Neutrophil (primary cell): Measurements from ENCODE around the gene SV2C.

Source experiments
- H3K27ac ChIP-seq: fragments of 200-600 bp; sonication (generic); 2 replicates; pipeline ENCODE4 v1.5.1; 2016; ENCODE audit warnings: mild to moderate bottlenecking, moderate library complexity
- H3K27me3 ChIP-seq: fragments of 200-600 bp; sonication (generic); 2 replicates; pipeline ENCODE4 v1.6.0; 2016; ENCODE audit warnings: mild to moderate bottlenecking
- H3K36me3 ChIP-seq: fragments of 200-600 bp; sonication (generic); 2 replicates; pipeline ENCODE4 v1.5.1; 2017
- H3K4me1 ChIP-seq, 2 experiments: fragments of 200-600 bp in 1 of 2; sonication (generic) in 1 of 2; 1 replicate in 1 of 2; 2 replicates in 1 of 2; pipeline versions ENCODE4 v1.5.1 to v1.6.1; 2013 to 2016; ENCODE audit warnings: low read depth in 1 of 2, low read length in 1 of 2, mild to moderate bottlenecking in 1 of 2, moderate library complexity in 1 of 2; ENCODE audit not compliant: control insufficient read depth in 1 of 2, insufficient read depth in 1 of 2
- H3K4me3 ChIP-seq, 2 experiments: fragments of 200-600 bp in 1 of 2; sonication (generic) in 1 of 2; 1 replicate in 1 of 2; 2 replicates in 1 of 2; pipeline ENCODE4 v1.5.1; 2013 to 2016; ENCODE audit warnings: low read depth in 1 of 2, low read length in 1 of 2, mild to moderate bottlenecking in 1 of 2, moderate library complexity in 1 of 2
- H3K9me3 ChIP-seq: fragments of 200-600 bp; sonication (generic); 2 replicates; pipeline ENCODE4 v1.5.1; 2016
- CTCF ChIP-seq: fragments of 200-600 bp; sonication (generic); IDR thresholded peaks from 2 replicates; pipeline ENCODE4 v1.5.1; 2016; ENCODE audit warnings: antibody characterized with exemption

SV2C gene

GRCh38 chr5:76385540-76385939, 302.4 kb downstream of the SV2C start:
- H3K27ac ChIP-seq, result no peak overlapping the region
- TF ChIP-seq CTCF, result no peak
- no peak overlapping the region for H3K4me3 ChIP-seq
- no peaks in the 10 kb centered on the region for H3K27me3 ChIP-seq
- no peaks in the 10 kb centered on the region for H3K36me3 ChIP-seq
- H3K9me3 ChIP-seq, result no peaks in the 10 kb centered on the region
- H3K4me1 ChIP-seq, result peaks cover 4 to 6% of the 10 kb centered on the region in 2 experiments

GRCh38 chr5:76386360-76386759, 303.2 kb downstream of the SV2C start:
- H3K36me3 ChIP-seq, result no peaks in the 10 kb centered on the region
- H3K27ac ChIP-seq, result no peak overlapping the region
- no peaks in the 10 kb centered on the region for H3K9me3 ChIP-seq
- peaks cover 9 to 14% of the 10 kb centered on the region in 2 experiments for H3K4me1 ChIP-seq
- H3K27me3 ChIP-seq, result no peaks in the 10 kb centered on the region
- no peak for TF ChIP-seq CTCF
- no peak overlapping the region for H3K4me3 ChIP-seq

GRCh38 chr5:76388236-76388635, 305.1 kb downstream of the SV2C start:
- TF ChIP-seq CTCF, result no peak
- Histone ChIP-seq H3K4me1 (peaks cover 9 to 14% of the 10 kb centered on the region in 2 experiments), H3K9me3 (no peaks in the 10 kb centered on the region), H3K27ac (no peak overlapping the region), H3K4me3 (no peak overlapping the region), H3K27me3 (no peaks in the 10 kb centered on the region), H3K36me3 (no peaks in the 10 kb centered on the region)

GRCh38 chr5:76388791-76389512, 305.8 kb downstream of the SV2C start:
- no peaks in the 10 kb centered on the region for H3K9me3 ChIP-seq
- no peaks in the 10 kb centered on the region for H3K27me3 ChIP-seq
- TF ChIP-seq CTCF, result no peak
- H3K36me3 ChIP-seq, result no peaks in the 10 kb centered on the region
- H3K4me3 ChIP-seq, result no peak overlapping the region
- H3K27ac ChIP-seq, result no peak overlapping the region
- H3K4me1 ChIP-seq, result peaks cover 9 to 14% of the 10 kb centered on the region in 2 experiments

- no peak for TF ChIP-seq CTCF
- Histone ChIP-seq H3K36me3 (no peaks in the 10 kb centered on the region), H3K9me3 (no peaks in the 10 kb centered on the region), H3K4me3 (no peak overlapping the region), H3K27ac (no peak overlapping the region), H3K27me3 (no peaks in the 10 kb centered on the region), H3K4me1 (peaks cover 9 to 14% of the 10 kb centered on the region in 2 experiments)
Measured at GRCh38 chr5:76389513-76390154, 306.5 kb downstream of the SV2C start.
